Dedifferentiated amniotic fluid mesenchymal stem cell (primary cell): ENCODE results near the gene PLSCR3.

Experiments
- DNase-seq: peaks from one replicate; pipeline ENCODE4 v3.0.0-alpha.2; 2016; ENCODE audit errors: extremely low spot score

PLSCR3 gene

DNA sequence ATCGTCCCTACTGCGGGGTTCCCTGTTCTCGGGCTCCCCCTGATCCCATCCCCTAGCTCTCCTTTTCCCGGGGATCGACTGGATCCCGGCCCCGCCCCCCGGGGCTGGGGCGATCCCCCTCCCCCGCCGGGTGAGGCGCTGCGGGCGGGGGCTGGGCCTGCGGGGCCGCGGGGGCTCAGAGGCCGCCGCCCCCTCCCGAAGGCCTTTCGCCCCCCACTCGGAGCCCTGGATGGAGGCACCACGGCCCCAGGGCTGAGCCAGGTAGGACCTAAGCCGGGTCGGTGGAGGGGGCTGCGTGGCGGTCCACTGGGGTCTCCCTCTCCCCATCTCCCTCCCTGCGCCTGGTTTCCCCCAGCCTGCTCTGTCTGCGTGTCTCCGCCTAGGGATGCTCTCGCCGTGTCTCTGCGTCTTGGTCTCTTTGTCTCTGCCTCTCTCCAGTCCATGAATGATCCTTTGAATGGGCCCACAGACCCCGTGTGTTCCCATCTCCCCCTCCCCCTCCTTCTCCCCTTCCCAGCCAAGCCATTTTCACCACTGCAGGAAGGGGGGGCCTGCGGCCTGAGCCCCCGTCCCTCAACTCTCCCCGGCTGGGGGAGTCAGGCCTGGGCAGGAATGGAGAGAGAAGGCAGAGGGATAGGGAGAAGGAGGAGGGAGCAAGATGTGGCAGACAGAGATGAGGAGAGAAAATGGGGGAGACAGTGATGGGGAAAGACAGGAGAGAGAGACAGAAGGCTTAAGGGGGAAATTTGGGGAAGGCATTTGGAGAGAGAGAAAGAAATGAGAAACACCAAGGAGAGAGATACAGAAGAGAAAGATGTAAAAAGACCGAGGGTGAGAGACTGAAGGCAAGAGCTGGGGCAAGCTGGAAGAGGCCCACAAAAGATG is 11.3 kb upstream of the PLSCR3 start:
- no peak for DNase-seq

DNA sequence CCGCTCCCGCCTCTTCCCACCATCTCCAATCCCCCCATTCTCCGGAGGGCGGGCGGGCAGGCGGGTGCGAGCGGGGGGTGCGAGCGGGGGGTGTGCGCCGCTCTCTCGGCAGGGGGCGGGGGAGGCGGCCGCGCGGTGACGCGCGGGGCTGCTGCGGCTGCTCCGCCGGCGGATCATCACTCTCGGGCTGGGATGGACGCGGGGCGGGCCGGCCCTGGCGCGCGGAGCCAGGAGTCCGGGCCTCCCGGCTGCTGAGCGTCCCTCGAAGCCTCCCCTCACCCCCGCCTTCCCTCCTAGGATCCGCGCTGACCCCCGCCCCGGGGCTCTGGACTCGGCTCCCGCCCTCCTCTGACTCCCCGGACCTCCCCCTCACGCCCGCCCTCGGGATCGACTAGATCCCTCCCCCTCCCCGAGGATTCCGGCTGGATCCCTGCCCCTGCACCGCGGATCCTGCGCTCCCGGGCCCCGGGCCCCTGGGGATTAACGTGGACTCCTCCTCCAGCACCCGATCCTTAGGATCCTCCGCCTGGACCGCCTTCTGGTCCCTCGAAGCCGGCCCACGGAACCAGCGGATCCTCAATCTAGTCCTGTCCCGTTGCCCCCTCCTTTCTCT is 10.5 kb upstream of the PLSCR3 start:
- DNase-seq = no peak

DNA sequence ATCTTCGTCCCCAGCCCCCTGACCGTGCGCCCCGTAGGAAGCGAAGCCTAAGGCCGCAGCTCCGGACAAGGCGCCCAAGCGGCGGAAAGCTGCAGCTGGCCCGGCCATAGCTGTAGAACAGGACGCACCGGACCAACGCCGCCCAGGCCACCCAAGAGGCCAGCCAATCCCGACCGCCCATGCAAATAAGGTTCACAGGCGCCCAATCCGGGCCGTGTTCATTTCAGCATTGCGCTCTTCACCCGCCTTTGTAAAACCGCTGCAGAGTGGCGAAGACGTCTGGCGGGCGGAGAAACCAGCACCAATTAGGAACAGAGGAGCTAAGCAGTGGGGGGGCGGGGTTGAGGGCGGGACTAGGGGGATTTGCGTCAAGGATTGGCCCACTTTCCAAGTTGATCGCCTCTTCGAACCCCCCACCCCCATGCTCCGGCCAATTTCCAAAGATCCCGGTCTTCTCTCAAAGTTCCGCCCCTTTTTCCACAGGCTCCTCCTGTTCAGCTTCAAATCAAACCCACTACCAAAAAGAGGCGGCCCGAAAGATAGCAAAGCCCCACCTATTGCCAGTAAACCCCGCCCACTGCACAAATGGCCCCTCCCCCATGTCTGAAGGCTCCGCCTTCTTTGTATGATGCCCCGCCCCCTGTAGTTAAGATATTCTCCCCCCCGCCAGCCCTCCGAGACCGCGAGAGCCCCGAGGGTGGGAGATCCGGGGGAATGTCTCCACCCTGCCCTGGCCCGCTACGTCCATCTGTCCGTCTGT is 9.8 kb upstream of the PLSCR3 start, which contains the start of gene TMEM256:
TMEM256 (minus strand) TSS at position 121 of the 760 bp plus-strand sequence; CDS start at position 108, 13 bp downstream.
- DNase-seq = peak; percentile 100

DNA sequence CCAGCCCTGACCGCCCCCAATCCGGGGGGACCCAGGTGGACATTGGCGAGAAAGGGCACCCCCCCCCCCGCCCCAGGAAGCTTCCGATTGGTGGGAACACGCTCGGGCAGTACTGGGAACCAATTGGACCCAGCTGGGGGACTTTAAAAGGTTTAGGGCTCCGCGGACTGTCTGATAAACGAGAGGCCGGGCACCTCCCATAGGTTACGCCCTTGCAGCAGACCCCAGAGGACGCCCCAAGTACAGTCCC is 9.3 kb upstream of the PLSCR3 start:
- DNase-seq = peak; percentile 29

DNA sequence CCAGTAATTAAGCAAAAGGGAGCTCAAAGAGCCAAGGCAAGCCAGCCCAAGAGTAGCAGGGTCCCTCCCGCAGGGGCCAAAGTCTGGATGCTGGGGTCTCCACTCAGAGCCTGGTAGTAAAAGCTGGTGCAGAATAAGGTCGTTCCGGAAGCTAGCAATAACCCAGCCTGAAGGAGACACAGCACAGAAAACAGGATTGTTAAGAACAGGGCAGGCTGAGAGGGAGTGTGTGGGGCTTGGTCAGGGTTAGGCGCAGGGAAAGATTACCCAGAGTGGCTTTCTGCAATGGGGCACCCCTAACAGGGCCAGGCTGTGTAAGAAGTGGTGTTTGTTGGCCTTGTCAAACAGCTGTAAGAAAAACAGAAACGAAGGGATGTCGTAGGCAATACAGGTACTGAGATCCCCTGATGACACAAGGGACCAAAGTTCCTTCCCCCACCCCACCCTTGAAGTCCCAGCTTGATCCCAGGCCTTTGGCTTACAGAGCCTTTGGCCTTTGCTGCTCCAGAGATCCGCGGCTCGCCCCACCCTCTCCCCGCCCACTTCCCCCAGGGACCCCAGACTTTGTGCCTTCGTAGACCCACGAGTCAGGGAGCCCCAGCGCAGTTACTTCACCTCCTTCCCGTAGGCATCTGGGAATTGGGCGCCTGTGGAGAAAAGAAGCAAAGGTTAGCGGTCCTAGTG is 8.9 kb upstream of the PLSCR3 start:
- no peak for DNase-seq

DNA sequence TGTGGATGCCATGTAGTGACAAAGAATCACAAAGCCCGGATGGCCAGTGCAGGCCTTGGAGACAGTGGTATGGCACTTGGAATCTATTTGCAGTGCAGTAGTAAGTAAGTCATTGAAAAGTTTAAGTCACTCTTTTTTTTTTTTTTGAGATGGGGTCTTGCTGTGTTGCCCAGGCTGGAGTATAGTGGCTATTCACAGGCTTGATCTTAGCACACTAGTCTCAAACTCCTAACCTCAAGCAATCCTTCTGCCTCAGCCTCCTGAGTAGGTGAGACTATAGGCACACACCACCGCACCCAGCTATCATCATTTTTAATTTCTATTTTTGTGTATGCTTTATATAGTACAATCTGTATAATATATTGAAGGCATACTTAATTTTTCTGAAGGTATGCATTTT is 4.3 kb upstream of the PLSCR3 start:
- DNase-seq = no peak

DNA sequence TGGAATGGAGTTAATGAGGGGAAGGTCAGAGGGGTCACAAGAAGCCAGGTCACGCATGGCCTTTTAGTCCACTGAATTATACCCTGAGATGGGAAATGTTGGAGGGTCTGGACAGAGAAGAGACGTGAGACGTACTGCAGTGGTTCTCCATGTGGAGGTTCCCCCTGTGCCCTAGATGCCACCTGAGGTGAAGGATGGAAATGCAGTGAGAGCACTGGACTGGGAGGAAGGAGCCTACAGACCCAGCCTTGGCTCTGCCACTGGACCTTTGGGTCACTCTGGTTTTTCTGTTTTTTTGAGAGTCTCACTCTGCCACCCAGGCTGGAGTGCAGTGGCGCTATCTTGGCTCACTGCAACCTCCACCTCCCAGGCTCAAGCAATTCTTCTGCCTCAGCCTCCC is 1.8 kb upstream of the PLSCR3 start:
- DNase-seq = no peak

DNA sequence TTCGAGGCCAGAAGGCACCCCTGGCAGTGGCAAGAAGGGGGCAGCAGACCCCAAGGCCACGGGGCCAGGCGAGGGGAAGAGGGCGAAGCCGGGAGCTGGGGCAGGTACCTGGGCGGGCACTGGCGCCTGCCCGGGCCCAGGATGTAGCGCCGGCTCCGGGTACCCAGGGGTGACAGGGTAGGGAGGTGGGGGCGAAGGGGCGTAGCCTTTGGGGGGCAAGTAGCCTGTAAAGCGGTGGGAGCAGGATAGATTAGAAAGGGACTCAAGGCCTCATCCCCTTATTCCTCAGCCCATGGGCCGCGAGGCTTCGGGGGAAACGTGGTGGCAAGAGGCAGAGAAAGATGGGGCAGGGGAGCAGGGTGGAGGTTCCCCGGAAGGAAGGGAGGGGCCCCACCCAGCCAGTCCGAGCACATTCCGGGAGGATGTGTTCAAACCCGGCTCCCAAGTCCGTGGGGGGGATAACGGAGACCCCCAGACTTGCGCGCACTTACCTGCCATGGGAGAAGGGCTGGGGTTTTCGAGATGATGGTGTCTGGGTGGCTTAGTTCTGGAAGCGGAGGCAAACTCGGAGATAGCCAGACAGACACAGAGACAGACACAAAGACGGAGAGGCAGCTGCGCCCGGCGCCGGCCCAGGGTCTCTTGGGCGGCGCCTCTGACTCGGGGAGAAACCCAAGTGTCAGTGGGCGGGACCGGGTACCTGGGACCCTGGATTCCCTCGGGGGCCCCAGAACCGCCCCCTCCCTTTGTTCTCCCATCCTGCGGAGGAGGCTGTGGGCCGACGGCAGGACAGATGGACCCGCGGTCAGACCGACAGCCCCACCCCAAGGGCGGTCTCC is 493 bp downstream of the PLSCR3 start:
- no peak for DNase-seq

DNA sequence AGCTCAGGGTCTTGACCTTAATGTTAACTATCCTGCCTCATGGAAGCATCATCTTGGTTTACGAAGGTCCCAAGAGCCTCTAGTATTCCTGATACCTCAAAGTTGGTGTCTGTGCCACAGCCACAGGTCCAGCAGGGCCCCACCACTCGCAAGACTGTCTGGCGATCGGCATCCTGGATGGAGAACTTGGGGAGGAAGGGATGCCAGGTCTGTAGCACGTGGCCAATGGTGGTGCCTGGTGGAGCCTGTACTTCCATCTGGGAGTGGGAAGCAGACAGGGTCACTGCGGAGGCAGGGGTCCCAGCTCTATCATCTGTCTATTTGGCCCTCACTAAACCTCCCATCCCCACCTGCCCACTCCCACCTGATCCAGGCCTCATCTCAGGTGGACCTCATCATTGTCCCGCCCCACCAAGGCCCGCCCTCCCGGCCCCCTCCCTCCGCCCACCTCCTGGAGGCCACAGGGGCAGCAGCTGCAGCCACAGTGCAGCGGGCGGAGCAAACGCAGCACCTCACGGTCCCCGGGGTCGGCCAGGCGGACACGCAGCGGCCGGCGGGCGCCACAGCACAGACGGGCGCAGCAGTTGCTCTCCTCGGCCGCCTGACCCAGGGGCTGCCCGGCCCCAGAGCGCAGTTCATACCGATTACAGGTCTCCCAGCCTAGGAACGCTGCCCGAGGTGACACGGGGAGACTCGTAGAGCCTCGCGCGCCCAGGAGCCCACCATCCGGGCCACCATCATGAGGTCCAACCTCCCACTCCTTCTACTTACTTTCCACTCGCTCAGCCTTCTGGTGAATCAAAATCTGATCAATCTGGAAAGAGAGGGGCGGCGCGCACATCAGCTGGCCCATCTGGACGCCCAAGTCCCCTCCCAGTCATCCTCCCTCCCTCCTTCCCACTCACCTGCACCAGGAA is 1.4 kb downstream of the PLSCR3 start:
- DNase-seq = no peak

DNA sequence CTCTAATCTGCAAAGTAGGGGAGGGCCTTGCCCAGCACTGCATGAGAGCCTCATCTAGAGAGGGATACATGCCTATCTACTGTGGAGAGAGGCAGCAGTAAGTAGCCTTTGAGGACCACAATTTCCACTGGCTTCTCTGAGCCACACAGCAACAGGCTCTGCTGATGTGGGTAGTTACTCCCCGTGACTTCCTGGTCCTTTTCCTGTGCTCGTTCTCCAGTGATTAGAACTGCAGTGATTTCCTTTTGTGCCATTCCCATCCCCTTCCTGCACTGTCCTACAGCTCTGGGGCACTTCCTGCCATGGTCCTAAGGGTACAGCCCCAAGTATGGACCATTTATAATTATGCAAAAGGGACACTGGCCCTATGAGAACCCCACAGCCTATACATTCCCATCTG is 3.0 kb downstream of the PLSCR3 start:
- DNase-seq = no peak

DNA sequence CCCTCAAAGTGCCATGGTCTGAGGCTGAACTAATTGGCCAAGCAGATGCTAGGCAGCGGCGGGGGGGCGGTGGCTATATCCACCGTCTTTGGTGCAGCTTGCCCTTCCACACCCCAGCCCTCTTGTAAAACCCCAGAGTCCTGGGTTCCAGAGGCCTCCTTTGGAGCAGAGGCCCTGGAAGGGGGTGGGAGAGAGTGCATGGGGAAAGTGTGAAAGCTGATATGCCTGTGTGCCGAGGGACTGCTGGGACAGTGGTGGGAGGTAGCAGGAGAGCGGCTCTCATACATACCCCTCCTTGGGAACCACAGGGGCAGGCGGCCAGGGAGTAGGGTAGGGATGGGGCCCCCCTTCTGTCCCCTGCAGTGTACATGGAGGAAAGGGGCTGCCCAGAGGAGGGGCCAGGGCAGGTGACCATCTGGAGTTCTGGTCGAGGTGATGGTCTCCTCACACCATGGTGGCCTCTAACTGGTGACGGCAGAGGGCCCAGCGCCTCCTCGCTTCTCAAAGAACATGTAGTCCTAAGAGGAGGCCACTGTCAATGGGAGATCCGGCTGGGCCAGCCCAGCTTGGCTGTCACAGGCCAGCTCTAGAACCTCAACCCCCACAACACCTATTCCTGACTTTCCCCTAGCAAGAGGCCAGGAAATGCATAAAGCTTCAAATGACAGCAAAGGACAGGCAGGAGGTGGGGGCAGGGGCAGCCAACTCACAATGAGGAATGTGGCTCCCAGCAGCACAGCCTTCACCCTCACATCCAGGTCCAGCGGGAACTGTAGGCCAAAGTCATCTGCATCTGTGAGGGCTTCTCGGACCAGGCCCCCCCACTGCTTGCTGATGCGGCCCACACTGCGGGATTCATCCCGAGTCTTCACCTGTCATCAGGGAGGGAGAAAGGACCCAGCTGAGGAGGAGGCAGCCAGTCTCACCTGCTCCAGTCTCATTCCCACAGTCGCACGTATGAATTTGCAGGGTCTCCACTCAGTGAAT is 4.1 kb downstream of the PLSCR3 start:
- DNase-seq = no peak

DNA sequence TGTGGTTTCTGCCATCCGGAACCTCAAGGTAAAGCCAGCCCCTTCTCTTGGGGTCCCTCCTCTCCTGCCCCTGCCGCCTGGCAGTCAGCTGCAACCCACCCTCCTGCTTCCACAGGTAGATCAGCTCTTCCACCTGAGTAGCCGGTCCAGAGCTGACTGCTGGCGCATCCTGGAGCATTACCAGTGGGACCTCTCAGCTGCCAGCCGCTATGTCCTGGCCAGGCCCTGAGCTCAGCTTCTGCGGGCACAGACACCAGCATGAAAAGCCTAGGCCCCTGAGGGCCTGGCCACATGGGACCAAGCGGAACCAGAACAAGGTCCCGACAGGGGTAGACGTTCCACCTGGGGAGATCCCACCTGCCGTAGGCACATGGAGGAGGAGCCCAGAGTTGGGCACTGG is 5.5 kb downstream of the PLSCR3 start:
- DNase-seq = no peak

DNA sequence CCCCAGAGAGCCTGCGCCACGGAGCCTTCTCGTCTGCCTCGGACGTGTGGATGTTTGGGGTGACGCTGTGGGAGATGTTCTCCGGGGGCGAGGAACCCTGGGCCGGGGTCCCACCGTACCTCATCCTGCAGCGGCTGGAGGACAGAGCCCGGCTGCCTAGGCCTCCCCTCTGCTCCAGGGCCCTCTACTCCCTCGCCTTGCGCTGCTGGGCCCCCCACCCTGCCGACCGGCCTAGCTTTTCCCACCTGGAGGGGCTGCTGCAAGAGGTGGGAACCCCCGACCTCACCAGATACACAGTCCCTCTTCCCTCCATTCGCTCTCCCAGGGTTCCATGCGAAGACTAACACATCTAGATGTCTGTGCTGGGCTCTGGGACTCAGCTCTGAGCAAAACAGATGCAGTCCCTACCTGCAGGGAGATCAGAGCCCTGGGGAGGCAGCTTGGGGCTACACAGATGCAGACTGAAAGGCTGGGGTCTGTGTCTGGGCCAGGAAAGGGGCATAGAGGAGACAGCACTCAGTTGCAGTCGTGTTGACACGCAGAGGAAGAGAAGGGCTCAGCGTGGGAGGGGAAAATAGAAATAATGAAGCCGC is 9.7 kb downstream of the PLSCR3 start:
- DNase-seq = no peak

DNA sequence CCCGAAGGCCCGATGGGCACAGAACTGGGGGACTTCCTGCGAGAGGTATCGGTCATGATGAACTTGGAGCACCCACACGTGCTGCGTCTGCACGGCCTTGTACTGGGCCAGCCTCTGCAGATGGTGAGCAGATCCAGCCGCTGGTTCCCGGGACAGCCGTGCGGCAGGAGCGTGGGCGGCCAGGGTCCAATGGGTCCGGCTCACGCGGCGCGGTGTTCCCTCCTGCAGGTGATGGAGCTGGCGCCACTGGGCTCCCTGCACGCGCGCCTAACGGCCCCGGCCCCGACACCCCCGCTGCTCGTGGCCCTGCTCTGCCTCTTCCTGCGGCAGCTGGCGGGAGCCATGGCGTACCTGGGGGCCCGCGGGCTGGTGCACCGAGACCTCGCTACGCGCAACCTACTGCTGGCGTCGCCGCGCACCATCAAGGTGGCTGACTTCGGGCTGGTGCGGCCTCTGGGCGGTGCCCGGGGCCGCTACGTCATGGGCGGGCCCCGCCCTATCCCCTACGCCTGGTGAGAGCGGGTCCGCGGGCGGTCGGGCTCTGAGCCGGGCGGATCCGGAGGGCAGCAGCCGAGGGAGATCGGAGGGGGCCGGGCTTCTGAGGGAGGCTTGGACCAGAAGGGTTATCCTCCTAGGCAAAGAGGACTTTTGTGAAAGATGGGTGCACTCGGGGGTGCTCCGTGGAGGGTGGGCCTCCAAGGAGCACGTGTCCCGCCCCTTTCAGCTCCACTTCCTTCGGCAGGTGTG is 10.4 kb downstream of the PLSCR3 start:
- no peak for DNase-seq

DNA sequence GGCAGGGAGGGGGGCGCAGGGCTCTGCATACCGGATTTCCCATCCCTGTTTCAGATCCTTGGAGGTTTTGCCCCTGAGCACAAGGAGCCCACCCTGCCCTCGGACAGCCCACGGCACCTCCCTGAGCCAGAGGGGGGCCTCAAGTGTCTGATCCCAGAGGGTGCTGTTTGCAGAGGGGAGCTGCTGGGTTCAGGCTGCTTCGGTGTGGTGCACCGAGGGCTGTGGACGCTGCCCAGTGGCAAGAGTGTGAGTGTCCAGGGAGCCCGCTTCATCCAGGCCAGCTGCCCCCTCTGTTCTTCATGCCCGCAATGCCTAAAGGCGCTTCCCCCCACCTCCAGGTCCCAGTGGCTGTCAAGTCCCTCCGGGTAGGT is 11.0 kb downstream of the PLSCR3 start:
- no peak for DNase-seq

DNA sequence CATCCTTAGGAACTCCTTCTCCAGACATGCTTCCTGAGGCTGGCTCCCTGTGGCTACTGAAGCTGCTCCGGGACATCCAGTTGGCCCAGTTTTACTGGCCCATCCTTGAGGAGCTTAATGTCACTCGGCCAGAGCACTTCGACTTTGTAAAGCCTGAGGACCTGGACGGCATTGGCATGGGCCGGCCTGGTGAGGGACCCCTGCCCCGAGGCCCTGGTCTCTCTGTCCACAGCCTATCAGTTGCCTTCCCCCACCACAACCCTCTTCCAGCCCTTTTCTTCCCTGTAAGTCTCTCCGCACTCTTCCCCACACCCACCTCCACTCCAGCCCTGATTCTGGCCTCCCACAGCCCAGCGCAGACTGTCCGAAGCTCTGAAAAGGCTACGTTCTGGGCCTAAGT is 11.4 kb downstream of the PLSCR3 start:
- DNase-seq = no peak

DNA sequence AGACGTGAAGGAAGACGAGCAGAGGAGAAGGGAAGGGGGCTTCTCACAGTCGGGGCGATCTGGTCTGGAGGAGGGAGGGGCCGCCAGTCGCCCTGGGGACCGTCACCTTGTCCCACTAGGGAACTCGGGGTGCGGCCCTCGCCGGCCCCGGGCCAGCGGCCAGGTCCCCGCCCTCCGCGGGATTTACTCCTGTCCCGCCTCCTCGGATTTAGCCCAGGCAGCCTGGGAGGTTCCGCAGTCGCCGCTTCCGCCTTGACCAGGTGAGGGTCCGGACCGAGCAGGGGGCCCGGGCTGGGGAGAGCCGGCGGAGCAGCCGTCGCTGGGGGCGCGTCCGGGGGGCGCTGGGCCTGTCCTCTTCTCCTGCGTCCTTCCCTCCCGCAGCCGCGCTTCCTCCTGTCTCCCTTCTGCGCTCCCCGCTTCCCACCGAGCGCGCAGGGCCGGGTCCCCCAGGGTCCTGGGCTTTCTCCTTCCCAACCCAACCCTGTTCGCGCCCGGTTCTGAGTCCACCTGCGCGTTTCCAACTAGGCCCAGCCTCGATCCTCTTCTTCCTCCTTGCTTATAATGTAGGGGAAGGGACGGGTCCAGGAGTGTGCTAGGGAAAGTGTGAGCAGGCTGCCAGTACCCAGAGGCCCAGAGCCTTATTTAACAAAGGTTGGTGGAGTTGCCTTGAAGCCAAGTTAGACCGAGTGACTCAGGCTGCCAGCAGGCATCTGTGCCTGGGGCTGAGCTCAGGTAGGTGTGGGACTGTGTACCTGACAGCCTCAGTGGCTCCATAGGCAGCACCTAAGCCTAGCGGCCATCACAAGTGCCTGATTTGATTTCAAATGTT is 13.3 kb downstream of the PLSCR3 start, which contains the start of gene TNK1:
TNK1 (plus strand) TSS at position 235 of the 829 bp plus-strand sequence. CDS start 1,838 bp downstream, outside the sequence.
- no peak for DNase-seq
